Measurements from ENCODE around the gene SPATS2.

DNA sequence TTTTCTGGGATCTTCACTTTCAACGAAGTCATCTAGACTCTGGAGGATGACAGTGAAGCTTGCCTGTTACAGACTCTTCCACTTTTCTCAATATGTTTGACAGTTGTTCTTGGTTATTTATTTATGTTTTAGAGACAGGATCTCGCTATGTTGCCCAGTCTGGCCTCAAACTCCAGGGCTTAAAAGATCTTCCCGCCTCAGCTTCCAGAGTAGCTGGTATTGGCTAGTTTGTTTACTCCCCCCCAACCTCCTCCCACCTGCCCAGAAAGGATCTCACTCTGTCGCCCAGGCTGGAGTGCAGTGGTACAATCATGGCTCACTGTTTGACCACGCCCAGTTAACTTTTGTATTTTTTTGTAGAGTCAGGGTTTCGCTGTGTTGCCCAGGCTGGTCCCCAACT, 3.3 kb downstream of the SPATS2 start:
- TF ChIP-seq, protein P1, sequence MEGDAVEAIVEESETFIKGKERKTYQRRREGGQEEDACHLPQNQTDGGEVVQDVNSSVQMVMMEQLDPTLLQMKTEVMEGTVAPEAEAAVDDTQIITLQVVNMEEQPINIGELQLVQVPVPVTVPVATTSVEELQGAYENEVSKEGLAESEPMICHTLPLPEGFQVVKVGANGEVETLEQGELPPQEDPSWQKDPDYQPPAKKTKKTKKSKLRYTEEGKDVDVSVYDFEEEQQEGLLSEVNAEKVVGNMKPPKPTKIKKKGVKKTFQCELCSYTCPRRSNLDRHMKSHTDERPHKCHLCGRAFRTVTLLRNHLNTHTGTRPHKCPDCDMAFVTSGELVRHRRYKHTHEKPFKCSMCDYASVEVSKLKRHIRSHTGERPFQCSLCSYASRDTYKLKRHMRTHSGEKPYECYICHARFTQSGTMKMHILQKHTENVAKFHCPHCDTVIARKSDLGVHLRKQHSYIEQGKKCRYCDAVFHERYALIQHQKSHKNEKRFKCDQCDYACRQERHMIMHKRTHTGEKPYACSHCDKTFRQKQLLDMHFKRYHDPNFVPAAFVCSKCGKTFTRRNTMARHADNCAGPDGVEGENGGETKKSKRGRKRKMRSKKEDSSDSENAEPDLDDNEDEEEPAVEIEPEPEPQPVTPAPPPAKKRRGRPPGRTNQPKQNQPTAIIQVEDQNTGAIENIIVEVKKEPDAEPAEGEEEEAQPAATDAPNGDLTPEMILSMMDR (IDR thresholded peaks at IDR 0.05), result no peak
- TF ChIP-seq POLR2A (IDR thresholded peaks at IDR 0.05), result no peak

Measured in thyroid gland (tissue), 4 donors.